Measurements from ENCODE around the gene LSP1. TPM values are rescaled to one million over a fixed set of nuclear protein-coding genes. Genes with fewer than 3 reads are reported as not detected.
A peak's percentile ranks its signal among the peaks of the same experiment; 100 is the strongest.

The LSP1 gene
- total and polyA plus RNA-seq, 2 of the 8 experiments (the other 6 are each of a cell fraction or from before 2014, with no cell fraction given), result 0.03 TPM; not detected in 1

- TF ChIP-seq NANOG (IDR thresholded peaks at IDR 0.05; ENCODE audit: insufficient read depth, low read depth, low read length, poor library complexity, severe bottlenecking) (no peak), SIN3A (conservative IDR thresholded peaks at IDR 0.05 in 1 of 2, IDR thresholded peaks at IDR 0.05 in 1 of 2; ENCODE audit: low read depth in 1 of 2, low read length in 2 of 2) (no peak), SAP30 (IDR thresholded peaks at IDR 0.05; ENCODE audit: insufficient read depth, insufficient replicate concordance, low read length) (no peak), BACH1 (IDR thresholded peaks at IDR 0.05; ENCODE audit: low read length) (no peak), NRF1 (IDR thresholded peaks at IDR 0.05; ENCODE audit: low read depth, low read length) (no peak)
- Histone ChIP-seq H3K14ac (ENCODE audit: insufficient read length) (no peak overlapping the region), H3K27me3 (replicated peaks in 1 of 4; ENCODE audit: control insufficient read depth in 3 of 4, extremely low read depth in 1 of 4, insufficient read depth in 3 of 4, low read length in 3 of 4) (no peaks in the 10 kb centered on the region; a peak in 1 of 7 replicates), H4K5ac (ENCODE audit: insufficient read length, low read depth, low read length) (no peak overlapping the region), H3K23me2 (ENCODE audit: low read depth, low read length) (peaks cover 5% of the 10 kb centered on the region; the same call in 1 of the 2 replicates), H3K4ac (replicated peaks; ENCODE audit: insufficient read length, low read depth, low read length) (no peak overlapping the region), H2BK12ac (ENCODE audit: low read depth, low read length) (peak overlapping the region; percentile 50; the same call in 1 of the 2 replicates), H2BK120ac (replicated peaks; ENCODE audit: low read depth, low read length) (no peak overlapping the region), H3K18ac (ENCODE audit: extremely low read depth, low read length) (no peak overlapping the region), H3K27ac (ENCODE audit: low read depth, low read length) (no peak overlapping the region), H3K56ac (replicated peaks; ENCODE audit: insufficient read length, low read depth, low read length) (no peak overlapping the region), H3K4me1 (replicated peaks in 1 of 4; ENCODE audit: control insufficient read depth in 3 of 4, insufficient read depth in 4 of 4, low read length in 3 of 4) (peaks cover 2 to 5% (median 4%) of the 10 kb centered on the region in 4 experiments; a peak in 5 of 7 replicates), H2AK5ac (ENCODE audit: low read depth, low read length) (no peak overlapping the region), H3K79me1 (ENCODE audit: low read depth, low read length) (no peaks in the 10 kb centered on the region), H4K20me1 (replicated peaks in 1 of 2; ENCODE audit: control insufficient read depth in 1 of 2, insufficient read depth in 2 of 2, low read length in 2 of 2) (peaks cover 0 to 2% of the 10 kb centered on the region in 2 experiments), H2BK15ac (ENCODE audit: low read length) (no peak overlapping the region), H3K9ac (replicated peaks in 1 of 4; ENCODE audit: extremely low read depth in 1 of 4, low read depth in 3 of 4, low read length in 3 of 4) (no peak overlapping the region), H3K9me3 (ENCODE audit: insufficient read depth in 2 of 2, low read depth in 1 of 2, low read length in 1 of 2) (no peaks in the 10 kb centered on the region), H3K23ac (ENCODE audit: insufficient read length) (no peak overlapping the region), H2AFZ (ENCODE audit: low read length) (no peak overlapping the region), H2BK5ac (ENCODE audit: low read depth, low read length) (no peak overlapping the region), H3K36me3 (ENCODE audit: control insufficient read depth in 2 of 4, insufficient read depth in 4 of 4, low read length in 3 of 4) (no peaks in the 10 kb centered on the region), H3K79me2 (ENCODE audit: control insufficient read depth in 1 of 2, insufficient read depth in 2 of 2, low read length in 2 of 2) (no peaks in the 10 kb centered on the region), H3K4me3 (ENCODE audit: extremely low read depth in 1 of 4, insufficient read depth in 2 of 4, low read depth in 3 of 4, low read length in 4 of 4) (no peak overlapping the region), H2BK20ac (ENCODE audit: low read length) (no peak overlapping the region), H3K4me2 (ENCODE audit: insufficient read depth in 1 of 2, low read depth in 2 of 2, low read length in 2 of 2) (no peak overlapping the region), H4K91ac (replicated peaks; ENCODE audit: insufficient read length, low read length) (no peak overlapping the region), H4K8ac (ENCODE audit: extremely low read depth, insufficient read depth, low read length) (no peak overlapping the region)
- CTCF ChIA-PET (ENCODE audit: partially characterized antibody), result interaction anchor here (0.7 to 1.7 kb wide), 7 partner anchors 11 to 337 kb away, joined by 3 to 4 read pairs (median 3); no protein-coding TSS in a partner anchor
- FAIRE-seq, result no peak
- DNase-seq (ENCODE audit: low read depth in 1 of 2, low spot score in 2 of 2), result no peak
- WGBS, 2 experiments (ENCODE audit: extremely low coverage in 1 of 2, insufficient coverage in 1 of 2, insufficient read length in 1 of 2, insufficient replicate concordance in 2 of 2, low coverage in 1 of 2, low lambda C conversion rate in 2 of 2, missing lambda C conversion rate in 1 of 2), result 95% methylated on average over 24 of the region's 31 CpGs; no CpG with 5 or more reads in 1 of the 2 experiments
- POLR2A ChIA-PET (ENCODE audit: partially characterized antibody), result interaction anchor here (0.7 to 0.9 kb wide), 2 partner anchors 34 to 66 kb away, joined by 3 read pairs; no protein-coding TSS in a partner anchor
Measured at GRCh38 chr11:1913271-1914060, 60.6 kb downstream of the LSP1 start.

Measured in H1 (cell line).